Right cardiac atrium (tissue), 5 donors: ENCODE measurements around the gene DIP2B. TPM values are rescaled to one million over a fixed set of nuclear protein-coding genes. Genes with fewer than 3 reads are reported as not detected.

Experiments used
- ATAC-seq, 2 donors: fragments of 200-7000 bp; cut with Tn5 transposase; one replicate each; pipeline versions ENCODE4 v1.8.0 to v1.9.1; 2020; ENCODE audit warnings: moderate library complexity in 2 of 2, mild to moderate bottlenecking in 1 of 2
- DNase-seq, 3 donors: peaks; one replicate each; pipeline ENCODE4 v3.0.0-alpha.2; 2020
- H3K27ac ChIP-seq: one replicate; pipeline ENCODE4 v1.5.1; 2013; ENCODE audit warnings: mild to moderate bottlenecking, low read length, control low read depth, moderate library complexity
- H3K27me3 ChIP-seq: one replicate; pipeline ENCODE4 v1.6.1; 2013; ENCODE audit not compliant: control insufficient read depth, insufficient read depth
- H3K4me1 ChIP-seq: one replicate; pipeline ENCODE4 v1.6.1; 2013; ENCODE audit warnings: low read length; ENCODE audit not compliant: control insufficient read depth, insufficient read depth
- H3K4me3 ChIP-seq: one replicate; pipeline ENCODE4 v1.5.1; 2013; ENCODE audit warnings: low read length, control low read depth
- H3K9me3 ChIP-seq: one replicate; pipeline ENCODE4 v1.6.1; 2013; ENCODE audit warnings: low read length; ENCODE audit not compliant: control insufficient read depth
- WGBS: extraction: QIAGEN DNeasy Blood & Tissue Kit; methylation state at CpG from one replicate; pipeline ENCODE4 v1.1.7; 2013; 5-methylcytosine and 5-hydroxymethylcytosine counted together
- intact Hi-C, 4 donors: fragments of 100-400 bp; cut with DNase I; formaldehyde crosslinking; loops; one replicate each; pipeline versions ENCODE4 v1.11.0 to v1.14.0; 2022 to 2023
- polyA plus RNA-seq: library from polyadenylated mRNA; stranded (reverse); fragments of 200-250 nt; gene quantifications from one replicate; pipeline ENCODE4 v1.2.3, GENCODE V29; 2013
- total RNA-seq, 4 donors: library from RNA; stranded (reverse); fragmentation: NEBNext Ultra II Directional; extraction: Animal tissue kit (Norgen Biotek cat#: 25700); gene quantifications; one replicate each; pipeline ENCODE4 v1.2.1, GENCODE V29; 2021
- donor health status: healthy with polysubstance abuse.
- donor health status: DM: no; HTN: yes; CAD: no.
- donor health status: DM: no; HTN: no; CAD: no.
- donor health status: DM: no; HTN: yes; CAD: no; lungs with severe emphysema.
- donor health status: DM: yes; HTN: yes; CAD: no.

DIP2B gene
- total and polyA plus RNA-seq, 5 donors, result 3.8 to 16.8 (median 11.8) TPM

DNA sequence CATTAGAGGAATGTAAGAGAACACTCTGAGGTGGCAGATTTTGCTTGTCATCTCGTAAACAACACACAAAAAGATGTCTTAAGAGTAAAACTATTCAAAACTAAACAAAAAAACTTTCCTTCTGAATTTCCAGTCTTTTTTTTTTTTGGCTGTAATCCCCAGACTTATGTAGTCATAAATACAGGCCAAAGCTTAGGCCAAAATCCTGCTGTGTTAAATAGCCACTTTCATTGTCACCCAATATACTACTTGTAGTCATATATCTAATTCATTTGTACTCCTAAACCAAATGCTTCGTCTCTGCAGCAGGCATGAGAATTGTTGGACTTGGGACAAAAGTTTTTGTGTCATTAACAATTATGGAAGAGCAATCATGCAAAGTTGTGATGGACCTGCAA lies 155.6 kb downstream of the DIP2B start:
- WGBS, result 80% methylated on average over 2 of the region's 2 CpGs
- no peak for ATAC-seq

GRCh38 chr12:50661300-50662115 lies 156.7 kb downstream of the DIP2B start:
- H3K27ac ChIP-seq, result no peak overlapping the region
- no peak for ATAC-seq
- no peaks in the 10 kb centered on the region for H3K9me3 ChIP-seq
- no peak for DNase-seq
- intact Hi-C loops, result no loop called here
- 56% methylated on average over 7 of the region's 7 CpGs for WGBS
- peaks cover 3% of the 10 kb centered on the region for H3K4me1 ChIP-seq
- H3K4me3 ChIP-seq, result no peak overlapping the region
- no peaks in the 10 kb centered on the region for H3K27me3 ChIP-seq

More for the DNA sequence above, 155.6 kb downstream of the DIP2B start:
- DNase-seq, result no peak
- Histone ChIP-seq H3K9me3 (no peaks in the 10 kb centered on the region), H3K27me3 (no peaks in the 10 kb centered on the region), H3K4me3 (no peak overlapping the region), H3K27ac (no peak overlapping the region), H3K4me1 (peaks cover 3% of the 10 kb centered on the region)
- intact Hi-C loops, result no loop called here

- Histone ChIP-seq H3K27me3 (no peaks in the 10 kb centered on the region), H3K9me3 (no peaks in the 10 kb centered on the region), H3K4me3 (no peak overlapping the region), H3K4me1 (peaks cover 3% of the 10 kb centered on the region), H3K27ac (no peak overlapping the region)
- 89% methylated on average over 1 of the region's 1 CpG for WGBS
- no peak for ATAC-seq
- DNase-seq, result no peak
- intact Hi-C loops, result no loop called here
Measured at GRCh38 chr12:50662116-50662510, 157.3 kb downstream of the DIP2B start.

GRCh38 chr12:50665170-50665569 lies 160.4 kb downstream of the DIP2B start:
- intact Hi-C loops, result no loop called here
- DNase-seq, result no peak
- 93% methylated on average over 5 of the region's 5 CpGs for WGBS
- H3K4me1 ChIP-seq, result peaks cover 1% of the 10 kb centered on the region
- ATAC-seq, result no peak
- H3K27ac ChIP-seq, result no peak overlapping the region
- H3K4me3 ChIP-seq, result no peak overlapping the region
- no peaks in the 10 kb centered on the region for H3K9me3 ChIP-seq
- H3K27me3 ChIP-seq, result no peaks in the 10 kb centered on the region

DNA sequence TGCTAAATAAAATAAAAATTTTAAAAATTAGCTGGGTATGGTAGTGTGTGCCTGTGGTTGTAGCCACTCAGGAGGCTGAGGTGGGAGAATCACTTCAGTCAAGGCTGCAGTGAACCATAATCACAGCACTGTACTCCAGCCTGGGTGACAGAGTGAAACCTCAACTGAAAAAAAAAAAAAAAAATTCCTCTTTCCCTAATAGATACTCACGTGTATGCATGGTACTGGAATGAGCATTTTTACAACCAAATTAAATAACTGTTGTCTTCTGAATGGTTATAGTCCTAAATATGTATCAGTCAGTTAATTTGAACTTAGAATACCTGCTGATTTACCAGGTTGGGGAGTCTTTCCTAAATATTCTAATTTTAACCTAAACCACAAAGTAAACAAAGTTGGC lies 160.8 kb downstream of the DIP2B start:
- H3K4me1 ChIP-seq, result peaks cover 1% of the 10 kb centered on the region
- ATAC-seq (no peak), DNase-seq (no peak)
- H3K9me3 ChIP-seq, result no peaks in the 10 kb centered on the region
- H3K27ac ChIP-seq, result no peak overlapping the region
- H3K27me3 ChIP-seq, result no peaks in the 10 kb centered on the region
- H3K4me3 ChIP-seq, result no peak overlapping the region
- 78% methylated on average over 1 of the region's 1 CpG for WGBS
- intact Hi-C loops, result no loop called here

- no peaks in the 10 kb centered on the region for H3K27me3 ChIP-seq
- intact Hi-C loops, result no loop called here
- no peak for DNase-seq
- H3K4me1 ChIP-seq, result peaks cover 1% of the 10 kb centered on the region
- H3K27ac ChIP-seq, result no peak overlapping the region
- no peaks in the 10 kb centered on the region for H3K9me3 ChIP-seq
- WGBS, result 96% methylated on average over 1 of the region's 1 CpG
- no peak for ATAC-seq
- H3K4me3 ChIP-seq, result no peak overlapping the region
Measured at GRCh38 chr12:50666023-50666422, 161.2 kb downstream of the DIP2B start.

- Histone ChIP-seq H3K4me3 (no peak overlapping the region), H3K27me3 (no peaks in the 10 kb centered on the region), H3K9me3 (no peaks in the 10 kb centered on the region), H3K27ac (no peak overlapping the region), H3K4me1 (no peaks in the 10 kb centered on the region)
- ATAC-seq, result no peak
- DNase-seq, result no peak
- 85% methylated on average over 3 of the region's 3 CpGs for WGBS
- intact Hi-C loops, result no loop called here
Measured at GRCh38 chr12:50672158-50672557, 167.4 kb downstream of the DIP2B start.

- WGBS, result 93% methylated on average over 4 of the region's 4 CpGs
- H3K4me1 ChIP-seq, result no peaks in the 10 kb centered on the region
- no peak overlapping the region for H3K27ac ChIP-seq
- no peak overlapping the region for H3K4me3 ChIP-seq
- DNase-seq, result no peak
- no peaks in the 10 kb centered on the region for H3K9me3 ChIP-seq
- intact Hi-C loops, result no loop called here
- ATAC-seq, result no peak
- H3K27me3 ChIP-seq, result no peaks in the 10 kb centered on the region
Measured at GRCh38 chr12:50676756-50677155, 172.0 kb downstream of the DIP2B start.

- no peaks in the 10 kb centered on the region for H3K4me1 ChIP-seq
- intact Hi-C loops, result no loop called here
- DNase-seq (no peak), ATAC-seq (peak in 1 of 2 donors; percentile 50)
- no peaks in the 10 kb centered on the region for H3K9me3 ChIP-seq
- 41% methylated on average over 3 of the region's 3 CpGs for WGBS
- no peak overlapping the region for H3K27ac ChIP-seq
- H3K4me3 ChIP-seq, result no peak overlapping the region
- no peaks in the 10 kb centered on the region for H3K27me3 ChIP-seq
Measured at GRCh38 chr12:50677858-50678257, 173.1 kb downstream of the DIP2B start.

DNA sequence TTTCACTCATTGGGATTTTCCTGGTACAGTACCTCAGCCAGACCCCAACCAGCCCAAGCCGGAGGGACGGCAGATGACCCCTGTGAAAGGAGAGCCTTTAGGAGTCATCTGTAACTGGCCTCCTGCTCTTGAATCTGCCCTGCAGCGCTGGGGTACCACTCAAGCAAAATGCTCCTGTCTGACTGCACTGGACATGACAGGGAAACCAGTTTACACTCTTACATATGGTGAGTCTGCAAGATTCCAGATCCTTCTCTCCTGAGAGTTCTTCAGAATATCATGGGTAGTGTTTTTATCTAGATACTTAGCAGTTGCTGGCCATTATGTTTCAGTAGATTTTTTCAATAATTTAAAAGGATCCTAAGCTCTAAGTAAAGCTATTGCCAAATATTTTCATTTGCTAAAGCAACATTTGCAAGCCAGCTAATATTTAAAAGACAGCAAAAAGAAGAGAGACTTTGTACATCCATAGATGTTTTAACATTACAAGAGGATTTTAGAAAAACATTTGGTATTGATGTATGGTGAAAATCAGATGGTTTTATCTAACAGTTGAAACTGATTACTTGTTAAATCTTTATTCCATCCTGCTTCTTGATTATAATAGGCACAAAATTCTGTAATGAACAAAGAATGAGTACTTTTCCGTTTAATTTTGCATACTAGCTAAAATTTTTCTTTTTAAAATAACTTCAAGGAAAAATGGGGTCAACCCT lies 174.0 kb downstream of the DIP2B start:
- DNase-seq, result no peak
- H3K27me3 ChIP-seq, result no peaks in the 10 kb centered on the region
- WGBS, result 83% methylated on average over 4 of the region's 4 CpGs
- ATAC-seq, result no peak
- intact Hi-C loops, result no loop called here
- H3K27ac ChIP-seq, result no peak overlapping the region
- H3K4me3 ChIP-seq, result no peak overlapping the region
- H3K9me3 ChIP-seq, result no peaks in the 10 kb centered on the region
- no peaks in the 10 kb centered on the region for H3K4me1 ChIP-seq

- no peaks in the 10 kb centered on the region for H3K9me3 ChIP-seq
- H3K27ac ChIP-seq, result no peak overlapping the region
- WGBS, result 98% methylated on average over 1 of the region's 1 CpG
- H3K27me3 ChIP-seq, result no peaks in the 10 kb centered on the region
- DNase-seq, result no peak
- no peak for ATAC-seq
- intact Hi-C loops, result no loop called here
- H3K4me1 ChIP-seq, result no peaks in the 10 kb centered on the region
- no peak overlapping the region for H3K4me3 ChIP-seq
Measured at GRCh38 chr12:50679612-50680011, 174.8 kb downstream of the DIP2B start.
